Trophoblast cell (in vitro differentiated cells and primary cell): ENCODE results near the gene RFTN1.

Experiments
- DNase-seq, 2 donors: peaks; one replicate each; pipeline ENCODE4 v3.0.0-alpha.2; 2016
- H2AFZ ChIP-seq: 2 replicates; pipeline ENCODE4 v1.6.1; 2013; ENCODE audit warnings: low read length, moderate library complexity, mild to moderate bottlenecking; ENCODE audit not compliant: insufficient read depth, poor library complexity
- H2AK5ac ChIP-seq: 2 replicates; pipeline ENCODE4 v1.6.1; 2013; ENCODE audit warnings: mild to moderate bottlenecking, low read length
- H2BK120ac ChIP-seq: 2 replicates; pipeline ENCODE4 v1.6.1; 2013; ENCODE audit warnings: low read length, mild to moderate bottlenecking, moderate library complexity; ENCODE audit not compliant: insufficient read depth, poor library complexity
- H2BK12ac ChIP-seq: 2 replicates; pipeline ENCODE4 v1.6.1; 2013; ENCODE audit warnings: mild to moderate bottlenecking, low read length, moderate library complexity
- H2BK5ac ChIP-seq: 2 replicates; pipeline ENCODE4 v1.6.1; 2013; ENCODE audit warnings: low read length, low read depth, moderate library complexity, mild to moderate bottlenecking; ENCODE audit not compliant: poor library complexity
- H3K14ac ChIP-seq: 2 replicates; pipeline ENCODE4 v1.6.1; 2013; ENCODE audit warnings: mild to moderate bottlenecking, low read length
- H3K18ac ChIP-seq: 2 replicates; pipeline ENCODE4 v1.6.1; 2013; ENCODE audit warnings: mild to moderate bottlenecking, low read length
- H3K23ac ChIP-seq: 2 replicates; pipeline ENCODE4 v1.6.1; 2013; ENCODE audit warnings: low read length
- H3K27ac ChIP-seq: 2 replicates; pipeline ENCODE4 v1.5.1; 2013; ENCODE audit warnings: low read depth, mild to moderate bottlenecking, inconsistent platforms, low read length, moderate library complexity
- H3K27me3 ChIP-seq: 2 replicates; pipeline ENCODE4 v1.6.1; 2013; ENCODE audit warnings: inconsistent platforms, mild to moderate bottlenecking, low read length, moderate library complexity; ENCODE audit not compliant: insufficient read depth
- H3K36me3 ChIP-seq, 2 experiments: 1 replicate in 1 of 2; 2 replicates in 1 of 2; pipeline ENCODE4 v1.6.1; 2013; ENCODE audit warnings: low read length in 2 of 2, mild to moderate bottlenecking in 2 of 2, moderate library complexity in 1 of 2; ENCODE audit not compliant: insufficient read depth in 2 of 2, control insufficient read depth in 1 of 2
- H3K4ac ChIP-seq: 2 replicates; pipeline ENCODE4 v1.6.1; 2013; ENCODE audit warnings: low read depth, mild to moderate bottlenecking, low read length, moderate library complexity
- H3K4me1 ChIP-seq, 2 experiments: 1 replicate in 1 of 2; 2 replicates in 1 of 2; pipeline ENCODE4 v1.6.1; 2013; ENCODE audit warnings: low read length in 2 of 2, mild to moderate bottlenecking in 2 of 2, moderate library complexity in 1 of 2; ENCODE audit not compliant: insufficient read depth in 2 of 2, control insufficient read depth in 1 of 2
- H3K4me2 ChIP-seq: 2 replicates; pipeline ENCODE4 v1.6.1; 2013; ENCODE audit warnings: inconsistent platforms, mild to moderate bottlenecking, low read length, moderate library complexity
- H3K4me3 ChIP-seq: 2 replicates; pipeline ENCODE4 v1.5.1; 2013; ENCODE audit warnings: mild to moderate bottlenecking, low read depth, low read length, inconsistent platforms
- H3K79me1 ChIP-seq: one replicate; pipeline ENCODE4 v1.6.1; 2013; ENCODE audit warnings: low read length
- H3K79me2 ChIP-seq: 2 replicates; pipeline ENCODE4 v1.6.1; 2013; ENCODE audit warnings: low read length, mild to moderate bottlenecking; ENCODE audit not compliant: control insufficient read depth, insufficient read depth, poor library complexity
- H3K9ac ChIP-seq: 2 replicates; pipeline ENCODE4 v1.6.1; 2013; ENCODE audit warnings: mild to moderate bottlenecking, low read length
- H3K9me3 ChIP-seq: 2 replicates; pipeline ENCODE4 v1.6.1; 2013; ENCODE audit warnings: low read depth, mild to moderate bottlenecking, control low read depth, inconsistent platforms, low read length; ENCODE audit not compliant: insufficient read depth
- H4K12ac ChIP-seq: 2 replicates; pipeline ENCODE4 v1.6.1; 2013; ENCODE audit warnings: low read depth, mild to moderate bottlenecking, low read length, moderate library complexity
- H4K8ac ChIP-seq: 2 replicates; pipeline ENCODE4 v1.6.1; 2013; ENCODE audit warnings: low read depth, mild to moderate bottlenecking, low read length, moderate library complexity
- H4K91ac ChIP-seq: one replicate; pipeline ENCODE4 v1.6.1; 2013; ENCODE audit warnings: low read depth, mild to moderate bottlenecking, low read length, moderate library complexity
- WGBS: extraction: QIAGEN DNeasy Blood & Tissue Kit; methylation state at CpG from one replicate; pipeline ENCODE4 v1.1.7; 2013; ENCODE audit warnings: missing lambda C conversion rate; ENCODE audit not compliant: insufficient read length, insufficient coverage; ENCODE audit errors: extremely low coverage; 5-methylcytosine and 5-hydroxymethylcytosine counted together

Gene RFTN1

GRCh38 chr3:16475766-16476165, 37.7 kb downstream of the RFTN1 start:
- no peak overlapping the region for H2BK12ac ChIP-seq
- no peak overlapping the region for H2BK120ac ChIP-seq
- H4K91ac ChIP-seq, result no peak overlapping the region
- DNase-seq, result no peak
- no peaks in the 10 kb centered on the region for H3K36me3 ChIP-seq
- no peaks in the 10 kb centered on the region for H3K79me1 ChIP-seq
- H2AK5ac ChIP-seq, result no peak overlapping the region
- H3K4me2 ChIP-seq, result no peak overlapping the region
- no peak overlapping the region for H4K12ac ChIP-seq
- H2AFZ ChIP-seq, result no peak overlapping the region
- H3K79me2 ChIP-seq, result no peaks in the 10 kb centered on the region
- no peak overlapping the region for H3K23ac ChIP-seq
- no peaks in the 10 kb centered on the region for H3K27me3 ChIP-seq
- no peak overlapping the region for H4K8ac ChIP-seq
- no CpG with 5 or more reads among the region's 3 CpGs for WGBS
- no peaks in the 10 kb centered on the region for H3K9me3 ChIP-seq
- H3K9ac ChIP-seq, result no peak overlapping the region
- no peak overlapping the region for H2BK5ac ChIP-seq
- no peak overlapping the region for H3K27ac ChIP-seq
- no peak overlapping the region for H3K14ac ChIP-seq
- no peak overlapping the region for H3K4ac ChIP-seq
- H3K18ac ChIP-seq, result no peak overlapping the region
- H3K4me3 ChIP-seq, result no peak overlapping the region
- peaks cover 0 to 2% of the 10 kb centered on the region in 2 experiments for H3K4me1 ChIP-seq

GRCh38 chr3:16474920-16475319, 38.6 kb downstream of the RFTN1 start:
- H3K18ac ChIP-seq, result no peak overlapping the region
- H3K14ac ChIP-seq, result no peak overlapping the region
- no peak overlapping the region for H2BK120ac ChIP-seq
- no peak overlapping the region for H3K27ac ChIP-seq
- no peak overlapping the region for H3K23ac ChIP-seq
- no peak overlapping the region for H4K8ac ChIP-seq
- no peak for DNase-seq
- H3K4me3 ChIP-seq, result no peak overlapping the region
- H2AK5ac ChIP-seq, result no peak overlapping the region
- no peak overlapping the region for H4K91ac ChIP-seq
- H3K36me3 ChIP-seq, result no peaks in the 10 kb centered on the region
- H3K4me2 ChIP-seq, result no peak overlapping the region
- H3K4me1 ChIP-seq, result peaks cover 0 to 2% of the 10 kb centered on the region in 2 experiments
- no peak overlapping the region for H2BK12ac ChIP-seq
- no peak overlapping the region for H3K4ac ChIP-seq
- no peak overlapping the region for H4K12ac ChIP-seq
- H3K9me3 ChIP-seq, result peaks cover 2% of the 10 kb centered on the region
- H3K9ac ChIP-seq, result no peak overlapping the region
- no CpG with 5 or more reads among the region's 7 CpGs for WGBS
- H2BK5ac ChIP-seq, result no peak overlapping the region
- no peak overlapping the region for H2AFZ ChIP-seq
- no peaks in the 10 kb centered on the region for H3K79me2 ChIP-seq
- H3K79me1 ChIP-seq, result no peaks in the 10 kb centered on the region
- no peaks in the 10 kb centered on the region for H3K27me3 ChIP-seq

- Histone ChIP-seq H3K9ac (no peak overlapping the region), H3K79me1 (no peaks in the 10 kb centered on the region), H2BK120ac (no peak overlapping the region), H2AK5ac (no peak overlapping the region), H3K4ac (no peak overlapping the region), H4K91ac (no peak overlapping the region), H3K36me3 (no peaks in the 10 kb centered on the region), H2AFZ (no peak overlapping the region), H4K8ac (no peak overlapping the region), H3K27me3 (no peaks in the 10 kb centered on the region), H3K18ac (no peak overlapping the region), H3K79me2 (no peaks in the 10 kb centered on the region), H3K4me2 (no peak overlapping the region), H3K27ac (no peak overlapping the region), H2BK5ac (no peak overlapping the region), H2BK12ac (no peak overlapping the region), H3K9me3 (peaks cover 2% of the 10 kb centered on the region), H3K4me1 (peaks cover 0 to 2% of the 10 kb centered on the region in 2 experiments), H3K4me3 (no peak overlapping the region), H4K12ac (no peak overlapping the region), H3K14ac (no peak overlapping the region), H3K23ac (no peak overlapping the region)
- DNase-seq, result no peak
- WGBS, result no CpG with 5 or more reads among the region's 2 CpGs
Measured at GRCh38 chr3:16474216-16474615, 39.3 kb downstream of the RFTN1 start.

GRCh38 chr3:16472593-16472992, 40.9 kb downstream of the RFTN1 start:
- Histone ChIP-seq H3K4me2 (no peak overlapping the region), H3K4me1 (no peaks in the 10 kb centered on the region), H3K79me2 (no peaks in the 10 kb centered on the region), H2BK12ac (no peak overlapping the region), H3K18ac (no peak overlapping the region), H4K12ac (no peak overlapping the region), H2BK120ac (no peak overlapping the region), H4K91ac (no peak overlapping the region), H2AK5ac (no peak overlapping the region), H4K8ac (no peak overlapping the region), H3K27ac (no peak overlapping the region), H2BK5ac (no peak overlapping the region), H3K23ac (no peak overlapping the region), H3K36me3 (no peaks in the 10 kb centered on the region), H3K27me3 (no peaks in the 10 kb centered on the region), H3K79me1 (no peaks in the 10 kb centered on the region), H3K4ac (no peak overlapping the region), H3K4me3 (no peak overlapping the region), H3K9me3 (peaks cover 2% of the 10 kb centered on the region), H2AFZ (no peak overlapping the region), H3K14ac (no peak overlapping the region), H3K9ac (no peak overlapping the region)
- no peak for DNase-seq
- WGBS, result no CpG with 5 or more reads among the region's 8 CpGs
